HEK293 (cell line): Measurements from ENCODE around the gene HEYL.
A peak's percentile ranks its signal among the peaks of the same experiment; 100 is the strongest.

Source experiments
- CTCF ChIA-PET: fragments of 350-600 bp; formaldehyde crosslinking; extraction: SDS; loops from one replicate; lab custom pipeline; 2021; ENCODE audit warnings: antibody characterized with exemption; lab: Yijun Ruan, JAX
- POLR2A ChIA-PET: fragments of 300-600 bp; formaldehyde crosslinking; extraction: SDS; loops from one replicate; lab custom pipeline; 2020; ENCODE audit warnings: antibody characterized with exemption, inconsistent platforms; lab: Yijun Ruan, JAX
- H3K27ac ChIP-seq: fragments of 200-500 bp; sonication (Bioruptor generic); 2 replicates; pipeline ENCODE4 v1.5.1; 2014; ENCODE audit warnings: low read depth, low read length, control low read depth, inconsistent platforms; ENCODE audit errors: extremely low read depth
- H3K36me3 ChIP-seq, 2 experiments: fragments of 200-500 bp in 1 of 2; sonication (Bioruptor generic) in 1 of 2; 1 replicate in 1 of 2; 2 replicates in 1 of 2; pipeline ENCODE4 v1.5.1; 2014 to 2017; ENCODE audit warnings: inconsistent platforms in 2 of 2, low read length in 2 of 2; ENCODE audit not compliant: control insufficient read depth in 2 of 2, insufficient read depth in 1 of 2
- H3K4me1 ChIP-seq: fragments of 200-500 bp; sonication (Bioruptor generic); 2 replicates; pipeline ENCODE4 v1.5.1; 2014; ENCODE audit warnings: mild to moderate bottlenecking, low read length, inconsistent platforms; ENCODE audit not compliant: control insufficient read depth, insufficient read depth
- H3K4me3 ChIP-seq: 2 replicates; pipeline ENCODE4 v1.5.1; 2011; ENCODE audit warnings: low read depth, mild to moderate bottlenecking, control low read depth, low read length, moderate library complexity
- H3K9me3 ChIP-seq: fragments of 200-500 bp; sonication (Bioruptor generic); 2 replicates; pipeline ENCODE4 v1.5.1; 2014; ENCODE audit warnings: low read depth, low read length, inconsistent platforms; ENCODE audit not compliant: control insufficient read depth, insufficient read depth
- AEBP2 ChIP-seq: fragments of 450-650 bp; formaldehyde crosslinking; IDR thresholded peaks from 2 replicates; pipeline ENCODE4 v1.5.1; 2016; ENCODE audit warnings: missing biosample characterization, missing genetic modification characterization, borderline replicate concordance
- GLIS1 ChIP-seq: fragments of 450-650 bp; formaldehyde crosslinking; IDR thresholded peaks from 2 replicates; pipeline ENCODE4 v1.5.1; 2016; ENCODE audit warnings: missing biosample characterization, missing genetic modification characterization
- HIC1 ChIP-seq: fragments of 450-650 bp; formaldehyde crosslinking; IDR thresholded peaks from 2 replicates; pipeline ENCODE4 v1.5.1; 2016; ENCODE audit warnings: missing biosample characterization, missing genetic modification characterization
- HOXD13 ChIP-seq: sonication (generic); formaldehyde crosslinking; IDR thresholded peaks from 2 replicates; pipeline ENCODE4 v1.8.0; 2022; ENCODE audit warnings: missing genetic modification reagents, borderline replicate concordance
- KLF9 ChIP-seq: fragments of 450-650 bp; formaldehyde crosslinking; IDR thresholded peaks from 2 replicates; pipeline ENCODE4 v1.5.1; 2016; ENCODE audit warnings: missing biosample characterization, missing genetic modification characterization, low read depth
- TRIM28 ChIP-seq: IDR thresholded peaks from 2 replicates; pipeline ENCODE4 v1.6.1; 2011; ENCODE audit warnings: low read length, control low read depth, borderline replicate concordance
- ZBTB48 ChIP-seq: fragments of 450-650 bp; formaldehyde crosslinking; IDR thresholded peaks from 2 replicates; pipeline ENCODE4 v1.5.1; 2016; ENCODE audit warnings: missing biosample characterization, missing genetic modification characterization
- ZBTB8A ChIP-seq: fragments of 450-650 bp; formaldehyde crosslinking; IDR thresholded peaks from 2 replicates; pipeline ENCODE4 v1.5.1; 2016; ENCODE audit warnings: missing biosample characterization, missing genetic modification characterization
- ZEB2 ChIP-seq: fragments of 450-650 bp; formaldehyde crosslinking; IDR thresholded peaks from 2 replicates; pipeline ENCODE4 v1.5.1; 2016; ENCODE audit warnings: missing biosample characterization, missing genetic modification characterization
- ZNF121 ChIP-seq: fragments of 450-650 bp; formaldehyde crosslinking; IDR thresholded peaks from 2 replicates; pipeline ENCODE4 v1.5.1; 2016; ENCODE audit warnings: missing biosample characterization, missing genetic modification characterization
- ZNF2 ChIP-seq: fragments of 450-650 bp; formaldehyde crosslinking; IDR thresholded peaks from 2 replicates; pipeline ENCODE4 v1.5.1; 2016; ENCODE audit warnings: missing biosample characterization, missing genetic modification characterization
- ZNF23 ChIP-seq: fragments of 450-650 bp; formaldehyde crosslinking; IDR thresholded peaks from 2 replicates; pipeline ENCODE4 v1.5.1; 2016; ENCODE audit warnings: missing biosample characterization, missing genetic modification characterization, borderline replicate concordance
- ZNF280D ChIP-seq: fragments of 450-650 bp; formaldehyde crosslinking; IDR thresholded peaks from 2 replicates; pipeline ENCODE4 v1.5.1; 2016; ENCODE audit warnings: missing biosample characterization, missing genetic modification characterization
- ZNF341 ChIP-seq: fragments of 450-650 bp; formaldehyde crosslinking; IDR thresholded peaks from 2 replicates; pipeline ENCODE4; 2016; ENCODE audit warnings: low read depth, missing biosample characterization, missing genetic modification characterization
- ZNF362 ChIP-seq: fragments of 450-650 bp; formaldehyde crosslinking; IDR thresholded peaks from 2 replicates; pipeline ENCODE4 v1.5.1; 2016; ENCODE audit warnings: missing biosample characterization, missing genetic modification characterization
- ZNF394 ChIP-seq: fragments of 450-650 bp; formaldehyde crosslinking; IDR thresholded peaks from 2 replicates; pipeline ENCODE4 v1.5.1; 2016; ENCODE audit warnings: missing biosample characterization, missing genetic modification characterization, mild to moderate bottlenecking, moderate library complexity, borderline replicate concordance
- ZNF518A ChIP-seq: fragments of 450-650 bp; formaldehyde crosslinking; conservative IDR thresholded peaks from 2 replicates; pipeline ENCODE4 v1.5.1; 2016; ENCODE audit warnings: low read depth, missing biosample characterization, missing genetic modification characterization
- ZNF654 ChIP-seq: fragments of 450-650 bp; formaldehyde crosslinking; IDR thresholded peaks from 2 replicates; pipeline ENCODE4 v1.5.1; 2016; ENCODE audit warnings: low read depth, missing biosample characterization, missing genetic modification characterization
- ZNF660 ChIP-seq: fragments of 450-650 bp; IDR thresholded peaks from 2 replicates; pipeline ENCODE4 v1.5.1; 2018; ENCODE audit warnings: missing biosample characterization, mild to moderate bottlenecking, missing genetic modification characterization
- ZNF677 ChIP-seq: fragments of 450-650 bp; IDR thresholded peaks from 2 replicates; pipeline ENCODE4 v1.5.0; 2018; ENCODE audit warnings: missing biosample characterization, mild to moderate bottlenecking, missing genetic modification characterization, moderate library complexity
- ZNF776 ChIP-seq: fragments of 450-650 bp; formaldehyde crosslinking; IDR thresholded peaks from 2 replicates; pipeline ENCODE4 v1.5.0; 2017; ENCODE audit warnings: missing biosample characterization, missing genetic modification characterization, borderline replicate concordance
- ZNF843 ChIP-seq: fragments of 450-650 bp; formaldehyde crosslinking; IDR thresholded peaks from 2 replicates; pipeline ENCODE4 v1.5.1; 2016; ENCODE audit warnings: missing biosample characterization, missing genetic modification characterization

Gene HEYL

GRCh38 chr1:39659538-39659937 is 20.1 kb upstream of the HEYL start (continued):
- TF ChIP-seq ZNF280D (tag by site-specific recombination) (no peak), HOXD13 (CRISPR knock-in tag) (no peak), ZBTB48 (tag by site-specific recombination) (no peak), ZBTB8A (tag by site-specific recombination) (no peak), KLF9 (tag by site-specific recombination) (no peak)

- ChIA-PET POLR2A (no interaction called here), CTCF (interaction anchor here (0.7 to 15.5 kb wide), 29 partner anchors 9 to 560 kb away, joined by 3 to 350 read pairs (median 7); partner anchors contain the start of genes HEYL and NT5C1A)
- no peaks in the 10 kb centered on the region for H3K4me1 ChIP-seq
Observed at GRCh38 chr1:39659110-39659509, 19.7 kb upstream of the HEYL start.

GRCh38 chr1:39657923-39658485 is 18.6 kb upstream of the HEYL start:
- ChIA-PET POLR2A (interaction anchor here (0.7 to 1.6 kb wide), 5 partner anchors 12 to 63 kb away, joined by 3 to 4 read pairs (median 3); partner anchors contain the start of genes HPCAL4 and NT5C1A), CTCF (interaction anchor here (0.6 to 15.5 kb wide), 47 partner anchors 8 to 591 kb away, joined by 3 to 350 read pairs (median 5); partner anchors contain the start of genes HEYL and NT5C1A)
- H3K9me3 ChIP-seq: no peaks in the 10 kb centered on the region
- H3K27ac ChIP-seq: no peak overlapping the region
- H3K4me1 ChIP-seq: no peaks in the 10 kb centered on the region
- peak overlapping the region; percentile 22 for H3K4me3 ChIP-seq
- H3K36me3 ChIP-seq: no peaks in the 10 kb centered on the region
- peak; percentile 58 for TF ChIP-seq ZNF654 (tag by site-specific recombination)
- TF ChIP-seq TRIM28: 0 out of 2 replicates have a peak, but pooled peaks have one; percentile 41
- TF ChIP-seq ZNF341 (tag by site-specific recombination): 0 out of 2 replicates have a peak, but pooled peaks have one; percentile 14
- TF ChIP-seq ZNF518A (tag by site-specific recombination): 0 out of 2 replicates have a peak, but pooled peaks have one; percentile 31
- no peak for TF ChIP-seq AEBP2 (tag by site-specific recombination)
- peak; percentile 46; the same call in 1 of the 2 replicates for TF ChIP-seq ZNF660 (tag by site-specific recombination)
- TF ChIP-seq ZNF2 (tag by site-specific recombination): 0 out of 2 replicates have a peak, but pooled peaks have one; percentile 27
- no peak for TF ChIP-seq ZNF121 (tag by site-specific recombination)
- no peak for TF ChIP-seq HIC1

More at GRCh38 chr1:39659110-39659509, 19.7 kb upstream of the HEYL start:
- TF ChIP-seq ZNF362 (tag by site-specific recombination): no peak
- no peak for TF ChIP-seq ZNF23 (tag by site-specific recombination)
- no peak for TF ChIP-seq ZNF843 (tag by site-specific recombination)
- TF ChIP-seq ZNF776 (tag by site-specific recombination): no peak
- TF ChIP-seq ZNF677 (tag by site-specific recombination): no peak
- no peak for TF ChIP-seq GLIS1 (tag by site-specific recombination)
- no peak for TF ChIP-seq ZNF394
- no peak for TF ChIP-seq ZEB2 (tag by site-specific recombination)
- H3K36me3 ChIP-seq: no peaks in the 10 kb centered on the region
- no peak overlapping the region for H3K4me3 ChIP-seq
- H3K27ac ChIP-seq: no peak overlapping the region
- H3K9me3 ChIP-seq: no peaks in the 10 kb centered on the region
